Measurements from ENCODE around the gene TXNRD1.

The TXNRD1 gene

GRCh38 chr12:104348994-104349494, 133.5 kb downstream of the TXNRD1 start:
- Histone ChIP-seq H3K27me3 (ENCODE audit: control insufficient read depth, insufficient read depth, low read length) (no peaks in the 10 kb centered on the region), H3K27ac (ENCODE audit: low read depth, low read length) (no peak overlapping the region), H3K4me3 (ENCODE audit: low read length) (no peak overlapping the region), H3K9ac (ENCODE audit: low read length) (no peak overlapping the region), H3K4me1 (ENCODE audit: control insufficient read depth, insufficient read depth, low read length) (no peaks in the 10 kb centered on the region), H3K36me3 (ENCODE audit: control insufficient read depth, insufficient read depth, low read length) (peaks cover 10% of the 10 kb centered on the region)

DNA sequence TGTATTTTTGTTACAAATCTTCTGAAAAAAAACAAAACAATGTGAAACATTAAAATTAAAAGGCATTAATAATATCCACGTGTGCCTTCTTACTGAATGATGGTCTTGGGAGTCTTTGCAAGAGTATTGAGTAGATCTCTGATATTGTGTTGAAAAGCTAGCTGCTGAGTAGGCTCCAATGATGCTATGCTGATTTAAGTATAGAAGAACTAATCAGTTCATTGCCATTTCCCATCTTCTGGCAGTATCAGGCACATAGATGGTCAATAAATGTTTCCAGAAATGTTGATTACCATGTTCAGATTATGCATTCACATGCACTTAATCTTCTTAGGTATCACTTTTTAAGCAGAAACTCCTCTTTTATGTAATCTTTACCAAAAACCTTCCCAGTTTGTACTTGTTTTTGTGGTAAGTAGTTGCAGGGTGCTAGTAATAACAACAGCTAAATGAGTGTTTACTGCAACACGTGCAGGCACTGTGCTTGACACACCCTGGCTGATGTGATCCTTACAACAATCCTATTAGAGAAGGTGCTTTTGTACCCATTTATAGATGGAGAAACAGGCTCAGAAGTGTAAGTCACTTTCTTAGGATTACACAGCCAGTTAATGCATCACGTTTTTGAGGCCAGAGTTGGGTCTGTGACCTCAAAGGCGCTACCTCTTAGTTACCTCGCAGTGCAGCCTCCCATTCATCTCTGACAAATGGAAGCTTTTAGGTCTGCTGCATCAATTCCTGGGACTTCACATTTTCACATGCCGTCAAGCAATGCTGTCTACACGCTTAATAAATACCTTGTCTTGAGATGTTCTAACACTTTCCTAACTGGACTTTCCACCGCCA, 134.9 kb downstream of the TXNRD1 start:
- Histone ChIP-seq H3K4me1 (ENCODE audit: control insufficient read depth, insufficient read depth, low read length) (no peaks in the 10 kb centered on the region), H3K27ac (ENCODE audit: low read depth, low read length) (no peak overlapping the region), H3K36me3 (ENCODE audit: control insufficient read depth, insufficient read depth, low read length) (peaks cover 10% of the 10 kb centered on the region), H3K4me3 (ENCODE audit: low read length) (no peak overlapping the region), H3K27me3 (ENCODE audit: control insufficient read depth, insufficient read depth, low read length) (no peaks in the 10 kb centered on the region), H3K9ac (ENCODE audit: low read length) (no peak overlapping the region)

- H3K4me1 ChIP-seq (ENCODE audit: control insufficient read depth, insufficient read depth, low read length) = no peaks in the 10 kb centered on the region
- H3K4me3 ChIP-seq (ENCODE audit: low read length) = no peak overlapping the region
- H3K27me3 ChIP-seq (ENCODE audit: control insufficient read depth, insufficient read depth, low read length) = no peaks in the 10 kb centered on the region
- H3K36me3 ChIP-seq (ENCODE audit: control insufficient read depth, insufficient read depth, low read length) = peaks cover 10% of the 10 kb centered on the region
- H3K9ac ChIP-seq (ENCODE audit: low read length) = no peak overlapping the region
- H3K27ac ChIP-seq (ENCODE audit: low read depth, low read length) = no peak overlapping the region
These were observed 135.7 kb downstream of the TXNRD1 start for GRCh38 chr12:104351057-104351983.

DNA sequence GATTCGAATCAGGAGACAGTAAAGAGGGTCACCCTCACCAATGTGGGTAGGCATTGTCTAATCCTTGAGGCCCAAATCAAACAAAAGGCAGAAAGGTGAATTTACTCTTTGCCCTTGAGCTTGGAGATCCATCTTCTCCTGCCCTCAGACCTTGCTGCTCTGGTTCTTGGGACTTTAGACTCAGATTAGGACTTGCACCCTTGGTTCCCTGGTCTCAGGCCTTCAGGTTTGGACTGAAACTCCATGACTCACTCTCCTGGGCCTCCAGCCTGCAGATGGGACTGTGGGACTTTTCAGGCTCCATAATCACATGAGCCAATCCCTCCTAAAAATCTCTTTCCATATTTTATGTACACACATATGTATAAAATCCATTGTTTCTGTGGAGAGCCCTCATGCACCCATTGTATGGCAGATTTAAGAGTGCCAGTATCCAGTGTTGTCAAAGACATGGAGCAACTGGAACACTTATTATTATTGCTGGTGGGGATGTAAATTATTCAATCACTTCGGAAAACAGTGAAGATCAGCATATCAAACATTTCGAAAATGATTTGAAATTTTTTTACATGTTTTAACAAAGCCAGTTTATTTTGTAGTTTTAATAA, 136.6 kb downstream of the TXNRD1 start:
- no peaks in the 10 kb centered on the region for H3K27me3 ChIP-seq (ENCODE audit: control insufficient read depth, insufficient read depth, low read length)
- no peaks in the 10 kb centered on the region for H3K4me1 ChIP-seq (ENCODE audit: control insufficient read depth, insufficient read depth, low read length)
- H3K4me3 ChIP-seq (ENCODE audit: low read length) = no peak overlapping the region
- peaks cover 9% of the 10 kb centered on the region for H3K36me3 ChIP-seq (ENCODE audit: control insufficient read depth, insufficient read depth, low read length)
- H3K9ac ChIP-seq (ENCODE audit: low read length) = no peak overlapping the region
- no peak overlapping the region for H3K27ac ChIP-seq (ENCODE audit: low read depth, low read length)

DNA sequence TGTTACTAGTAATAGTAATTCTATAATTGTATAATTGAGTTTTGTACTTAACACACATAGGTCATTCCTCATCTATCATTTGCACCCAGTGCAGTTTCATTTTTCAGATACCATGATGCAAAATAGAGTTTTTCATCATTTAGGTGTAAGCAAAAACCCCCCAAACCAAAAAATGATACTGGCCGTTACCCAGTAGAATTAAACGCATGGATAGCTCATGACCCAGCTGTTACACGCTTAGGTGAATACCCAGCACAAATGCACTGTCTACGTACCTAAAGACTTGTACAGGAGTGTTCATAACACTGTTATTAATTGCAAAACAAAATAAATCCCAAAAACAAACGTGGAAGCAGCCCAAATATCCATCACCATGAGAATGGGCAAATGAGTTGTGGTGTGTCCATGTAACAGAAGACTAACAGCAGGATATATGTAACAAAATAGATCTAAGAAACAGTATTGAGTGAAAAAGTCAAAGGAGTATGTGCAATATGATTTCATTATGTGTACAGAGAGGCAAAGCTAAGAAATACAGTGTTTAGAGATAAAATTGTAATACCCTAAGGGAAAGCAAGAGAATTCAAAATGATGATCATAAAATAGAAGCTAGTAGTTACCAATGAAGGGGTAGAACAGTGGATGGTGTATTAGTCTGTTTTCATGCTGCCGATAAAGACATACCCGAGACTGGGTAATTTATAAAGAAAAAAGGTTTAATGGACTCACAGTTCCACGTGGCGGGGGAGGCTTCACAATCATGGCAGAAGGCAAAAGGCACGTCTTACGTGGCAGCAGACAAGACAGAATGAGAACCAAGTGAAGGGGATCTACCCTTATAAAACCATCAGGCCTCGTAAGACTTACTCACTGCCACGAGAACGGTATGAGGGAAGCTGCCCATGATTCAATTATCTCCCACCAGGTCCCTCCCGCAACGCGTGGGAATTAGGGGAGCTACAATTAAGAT, 137.7 kb downstream of the TXNRD1 start:
- H3K27ac ChIP-seq (ENCODE audit: low read depth, low read length) = no peak overlapping the region
- no peak overlapping the region for H3K4me3 ChIP-seq (ENCODE audit: low read length)
- H3K36me3 ChIP-seq (ENCODE audit: control insufficient read depth, insufficient read depth, low read length) = peaks cover 6% of the 10 kb centered on the region
- H3K4me1 ChIP-seq (ENCODE audit: control insufficient read depth, insufficient read depth, low read length) = no peaks in the 10 kb centered on the region
- H3K9ac ChIP-seq (ENCODE audit: low read length) = no peak overlapping the region
- no peaks in the 10 kb centered on the region for H3K27me3 ChIP-seq (ENCODE audit: control insufficient read depth, insufficient read depth, low read length)

GRCh38 chr12:104354167-104354867, 138.7 kb downstream of the TXNRD1 start:
- no peaks in the 10 kb centered on the region for H3K27me3 ChIP-seq (ENCODE audit: control insufficient read depth, insufficient read depth, low read length)
- H3K4me1 ChIP-seq (ENCODE audit: control insufficient read depth, insufficient read depth, low read length) = no peaks in the 10 kb centered on the region
- H3K27ac ChIP-seq (ENCODE audit: low read depth, low read length) = no peak overlapping the region
- H3K4me3 ChIP-seq (ENCODE audit: low read length) = no peak overlapping the region
- H3K9ac ChIP-seq (ENCODE audit: low read length) = no peak overlapping the region
- peaks cover 6% of the 10 kb centered on the region for H3K36me3 ChIP-seq (ENCODE audit: control insufficient read depth, insufficient read depth, low read length)

DNA sequence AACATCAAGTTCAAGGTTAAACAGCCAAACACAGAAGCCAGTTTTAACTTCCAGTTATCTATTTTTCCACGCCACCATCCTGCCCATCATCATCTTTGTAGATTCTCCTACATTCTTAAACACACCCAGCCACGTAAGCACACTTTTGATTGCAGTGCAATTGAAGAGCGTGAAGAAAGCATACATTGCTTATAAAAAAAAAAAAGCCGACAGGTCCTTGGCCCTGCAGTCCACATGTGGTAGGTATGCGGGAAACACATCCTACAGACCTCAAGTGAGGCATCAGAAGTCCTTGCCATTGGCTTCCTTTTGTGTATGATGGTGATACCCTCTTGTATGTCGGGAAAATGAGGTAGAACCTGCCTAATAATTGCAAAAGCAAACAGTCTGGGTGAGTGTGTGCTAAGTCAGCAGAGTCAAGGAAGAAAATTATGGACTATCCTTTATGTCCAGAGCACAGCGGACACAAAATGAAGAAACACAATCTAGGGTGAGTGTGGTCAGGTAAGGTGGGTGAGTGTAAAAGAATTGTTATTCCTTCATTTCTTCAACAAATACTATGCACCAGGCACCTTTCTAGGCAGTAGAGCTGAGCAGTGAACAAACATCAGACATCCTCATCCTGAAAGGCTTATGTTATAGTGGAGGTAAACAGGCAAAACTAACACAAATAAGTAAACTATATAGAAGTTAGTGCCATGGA, 139.4 kb downstream of the TXNRD1 start:
- H3K9ac ChIP-seq (ENCODE audit: low read length) = no peak overlapping the region
- no peaks in the 10 kb centered on the region for H3K4me1 ChIP-seq (ENCODE audit: control insufficient read depth, insufficient read depth, low read length)
- H3K36me3 ChIP-seq (ENCODE audit: control insufficient read depth, insufficient read depth, low read length) = peaks cover 6% of the 10 kb centered on the region
- no peaks in the 10 kb centered on the region for H3K27me3 ChIP-seq (ENCODE audit: control insufficient read depth, insufficient read depth, low read length)
- no peak overlapping the region for H3K4me3 ChIP-seq (ENCODE audit: low read length)
- H3K27ac ChIP-seq (ENCODE audit: low read depth, low read length) = no peak overlapping the region

DNA sequence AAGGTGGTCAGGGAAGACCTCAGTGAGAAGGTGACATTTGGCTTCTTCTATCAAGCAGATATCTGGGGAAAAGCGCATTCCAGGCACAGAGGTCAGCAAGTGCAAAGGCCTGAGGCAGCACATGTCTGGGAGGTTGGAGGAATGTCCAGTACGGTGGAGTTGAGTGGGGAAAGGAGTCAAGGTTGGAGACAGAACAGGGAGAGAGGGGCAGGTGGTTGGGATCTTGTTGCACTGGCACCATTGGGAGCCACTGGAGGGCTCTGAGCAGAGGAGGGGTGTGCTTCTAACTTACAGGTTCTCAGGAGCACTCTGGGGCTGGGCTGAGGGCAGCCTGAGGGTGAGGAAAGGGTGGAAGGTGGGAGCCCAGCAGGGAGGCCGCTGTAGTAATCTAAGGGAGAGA, 140.1 kb downstream of the TXNRD1 start:
- Histone ChIP-seq H3K36me3 (ENCODE audit: control insufficient read depth, insufficient read depth, low read length) (peaks cover 6% of the 10 kb centered on the region), H3K27me3 (ENCODE audit: control insufficient read depth, insufficient read depth, low read length) (no peaks in the 10 kb centered on the region), H3K9ac (ENCODE audit: low read length) (no peak overlapping the region), H3K4me3 (ENCODE audit: low read length) (no peak overlapping the region), H3K4me1 (ENCODE audit: control insufficient read depth, insufficient read depth, low read length) (no peaks in the 10 kb centered on the region), H3K27ac (ENCODE audit: low read depth, low read length) (no peak overlapping the region)

- Histone ChIP-seq H3K9ac (ENCODE audit: low read length) (no peak overlapping the region), H3K36me3 (ENCODE audit: control insufficient read depth, insufficient read depth, low read length) (peaks cover 3% of the 10 kb centered on the region), H3K4me3 (ENCODE audit: low read length) (no peak overlapping the region), H3K27me3 (ENCODE audit: control insufficient read depth, insufficient read depth, low read length) (no peaks in the 10 kb centered on the region), H3K27ac (ENCODE audit: low read depth, low read length) (no peak overlapping the region), H3K4me1 (ENCODE audit: control insufficient read depth, insufficient read depth, low read length) (no peaks in the 10 kb centered on the region)
These were observed 140.9 kb downstream of the TXNRD1 start for GRCh38 chr12:104356231-104357115.

DNA sequence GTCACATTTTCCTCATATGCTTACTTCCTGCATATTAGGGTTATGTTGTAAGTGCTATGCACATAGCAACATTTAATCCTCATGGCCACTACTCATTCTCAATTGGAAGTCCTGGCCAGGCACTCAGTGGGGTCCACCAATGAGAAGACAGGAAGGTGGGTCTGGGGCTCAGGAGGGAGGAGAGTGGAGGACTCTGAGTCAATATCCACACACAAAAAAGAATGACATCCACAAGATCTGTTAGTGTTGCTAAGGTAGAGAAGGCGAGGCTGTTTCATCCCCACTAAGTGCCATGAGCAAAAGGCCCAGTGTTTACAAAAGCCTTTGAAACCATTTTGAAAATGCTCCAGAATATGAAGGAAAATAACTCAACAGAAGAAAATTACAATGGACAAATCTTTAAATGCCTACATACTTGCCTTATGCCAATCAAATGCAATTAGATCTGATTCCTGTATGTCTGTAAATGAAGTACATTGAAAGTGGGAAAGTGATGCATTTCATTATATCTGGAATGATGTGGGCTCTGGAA, 141.9 kb downstream of the TXNRD1 start:
- H3K36me3 ChIP-seq (ENCODE audit: control insufficient read depth, insufficient read depth, low read length) = peaks cover 3% of the 10 kb centered on the region
- no peaks in the 10 kb centered on the region for H3K4me1 ChIP-seq (ENCODE audit: control insufficient read depth, insufficient read depth, low read length)
- H3K27ac ChIP-seq (ENCODE audit: low read depth, low read length) = no peak overlapping the region
- no peak overlapping the region for H3K9ac ChIP-seq (ENCODE audit: low read length)
- H3K4me3 ChIP-seq (ENCODE audit: low read length) = no peak overlapping the region
- no peaks in the 10 kb centered on the region for H3K27me3 ChIP-seq (ENCODE audit: control insufficient read depth, insufficient read depth, low read length)
